OCI-LY7 (cell line): ENCODE data around the gene PRKAG2.

ENCODE experiments used
- EZH2phosphoT487 ChIP-seq: fragments of 200-600 bp; sonication (generic); IDR thresholded peaks from 2 replicates; pipeline ENCODE4 v1.6.1; 2018; ENCODE audit warnings: low read depth, borderline replicate concordance, mild to moderate bottlenecking, mixed run types, antibody characterized with exemption, low read length, moderate library complexity, mixed read lengths
- TF ChIP-seq, protein P1 (sequence below): fragments of 200-600 bp; sonication (generic); conservative IDR thresholded peaks from 2 replicates; pipeline ENCODE4 v1.5.1; 2014; ENCODE audit warnings: mild to moderate bottlenecking, antibody characterized with exemption, low read length, moderate library complexity, mixed read lengths

DNA sequence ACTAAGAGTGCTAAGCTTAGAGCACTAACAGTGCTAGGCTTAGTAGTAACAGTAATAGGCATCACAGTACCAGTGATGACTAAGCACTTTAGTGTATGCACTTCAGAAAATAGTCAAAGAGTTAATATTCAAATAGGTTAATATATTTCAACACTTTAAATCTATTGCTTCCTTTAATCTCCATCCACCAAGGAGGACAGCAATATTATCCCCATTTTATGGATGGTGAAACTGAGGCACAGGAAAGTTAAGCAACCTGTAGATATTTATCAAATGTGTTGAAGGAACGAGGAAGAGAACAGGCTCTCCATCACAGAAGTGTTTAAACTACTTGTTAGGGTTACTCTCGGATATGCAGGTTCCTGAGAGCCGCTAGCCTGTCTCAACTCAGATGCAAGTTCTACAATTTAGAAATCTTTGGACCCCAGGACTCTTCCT is 165.5 kb downstream of the PRKAG2 start:
- TF ChIP-seq, protein P1, sequence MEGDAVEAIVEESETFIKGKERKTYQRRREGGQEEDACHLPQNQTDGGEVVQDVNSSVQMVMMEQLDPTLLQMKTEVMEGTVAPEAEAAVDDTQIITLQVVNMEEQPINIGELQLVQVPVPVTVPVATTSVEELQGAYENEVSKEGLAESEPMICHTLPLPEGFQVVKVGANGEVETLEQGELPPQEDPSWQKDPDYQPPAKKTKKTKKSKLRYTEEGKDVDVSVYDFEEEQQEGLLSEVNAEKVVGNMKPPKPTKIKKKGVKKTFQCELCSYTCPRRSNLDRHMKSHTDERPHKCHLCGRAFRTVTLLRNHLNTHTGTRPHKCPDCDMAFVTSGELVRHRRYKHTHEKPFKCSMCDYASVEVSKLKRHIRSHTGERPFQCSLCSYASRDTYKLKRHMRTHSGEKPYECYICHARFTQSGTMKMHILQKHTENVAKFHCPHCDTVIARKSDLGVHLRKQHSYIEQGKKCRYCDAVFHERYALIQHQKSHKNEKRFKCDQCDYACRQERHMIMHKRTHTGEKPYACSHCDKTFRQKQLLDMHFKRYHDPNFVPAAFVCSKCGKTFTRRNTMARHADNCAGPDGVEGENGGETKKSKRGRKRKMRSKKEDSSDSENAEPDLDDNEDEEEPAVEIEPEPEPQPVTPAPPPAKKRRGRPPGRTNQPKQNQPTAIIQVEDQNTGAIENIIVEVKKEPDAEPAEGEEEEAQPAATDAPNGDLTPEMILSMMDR, result no peak
- no peak for TF ChIP-seq EZH2phosphoT487
